GM10847 (cell line): ENCODE results near the gene NUP205.

Experiments
- POLR2A ChIP-seq: IDR thresholded peaks from 2 replicates; pipeline ENCODE4 v1.6.1; 2011; ENCODE audit not compliant: insufficient read length; ENCODE audit errors: extremely low read depth

The NUP205 gene

DNA sequence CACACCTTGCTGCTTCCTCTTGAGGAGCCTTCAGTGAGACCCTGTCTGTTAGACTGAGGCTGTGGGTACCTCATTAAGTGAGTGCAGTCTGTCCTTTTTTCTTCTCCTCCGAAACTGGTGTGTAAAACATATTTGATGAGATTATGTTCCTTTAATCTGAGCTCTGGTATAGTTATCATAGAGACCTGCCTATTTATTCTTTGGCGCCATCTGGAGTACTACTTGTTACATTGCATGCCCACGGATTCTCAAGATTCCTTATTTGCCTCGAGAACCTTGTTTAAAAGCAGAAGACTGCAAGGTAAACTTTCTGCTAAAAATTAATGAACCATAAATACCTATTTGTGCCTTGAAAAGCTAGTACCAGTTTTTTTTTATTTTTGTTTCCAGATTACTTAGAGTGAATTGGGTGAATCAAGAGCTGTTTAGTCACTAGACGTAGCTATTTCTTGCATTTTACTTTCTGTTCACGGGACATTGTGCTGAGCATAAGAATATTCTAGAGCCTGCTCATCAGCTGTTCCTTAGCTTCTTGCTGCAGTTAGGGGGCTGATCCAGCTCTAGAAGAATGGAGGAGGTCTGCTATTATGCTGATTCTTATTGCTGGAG is 87.7 kb downstream of the NUP205 start:
- TF ChIP-seq POLR2A, result no peak

DNA sequence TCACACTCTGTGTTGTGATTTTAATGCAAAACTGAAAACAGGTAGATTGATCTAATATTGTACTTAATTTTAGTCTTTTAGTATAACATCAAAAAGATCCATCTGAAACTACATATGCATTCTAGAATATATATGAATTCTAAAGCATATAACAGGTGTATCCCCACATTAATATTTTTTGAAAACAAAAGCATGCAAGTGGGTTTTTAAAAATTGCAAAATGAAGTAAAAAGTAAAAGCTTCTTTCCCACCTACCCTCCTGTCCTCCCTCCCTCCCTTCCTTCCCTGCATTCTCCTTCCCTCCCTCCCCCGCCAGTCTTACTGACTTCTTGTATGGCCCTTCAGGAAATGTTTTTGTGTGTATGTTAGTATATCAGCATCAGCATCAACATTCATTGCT is 90.0 kb downstream of the NUP205 start:
- no peak for TF ChIP-seq POLR2A

DNA sequence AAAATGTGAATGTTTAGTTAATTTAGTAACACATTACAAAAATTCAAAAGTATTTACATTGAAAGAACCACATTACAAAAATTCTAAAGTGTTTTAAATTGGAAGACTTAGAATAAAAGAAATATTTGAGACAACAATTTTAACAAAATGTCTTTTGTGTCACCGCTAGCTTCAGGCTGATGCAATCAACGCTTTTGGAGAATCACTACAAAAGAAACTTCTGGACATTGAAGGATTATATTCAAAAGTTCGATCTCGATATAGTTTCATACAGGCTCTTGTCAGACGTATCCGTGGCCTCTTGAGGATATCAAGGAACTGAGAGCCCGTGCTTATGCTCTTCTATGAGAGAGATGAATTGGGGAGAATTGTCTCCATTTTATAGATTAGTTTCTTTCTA is 90.5 kb downstream of the NUP205 start:
- TF ChIP-seq POLR2A, result no peak

DNA sequence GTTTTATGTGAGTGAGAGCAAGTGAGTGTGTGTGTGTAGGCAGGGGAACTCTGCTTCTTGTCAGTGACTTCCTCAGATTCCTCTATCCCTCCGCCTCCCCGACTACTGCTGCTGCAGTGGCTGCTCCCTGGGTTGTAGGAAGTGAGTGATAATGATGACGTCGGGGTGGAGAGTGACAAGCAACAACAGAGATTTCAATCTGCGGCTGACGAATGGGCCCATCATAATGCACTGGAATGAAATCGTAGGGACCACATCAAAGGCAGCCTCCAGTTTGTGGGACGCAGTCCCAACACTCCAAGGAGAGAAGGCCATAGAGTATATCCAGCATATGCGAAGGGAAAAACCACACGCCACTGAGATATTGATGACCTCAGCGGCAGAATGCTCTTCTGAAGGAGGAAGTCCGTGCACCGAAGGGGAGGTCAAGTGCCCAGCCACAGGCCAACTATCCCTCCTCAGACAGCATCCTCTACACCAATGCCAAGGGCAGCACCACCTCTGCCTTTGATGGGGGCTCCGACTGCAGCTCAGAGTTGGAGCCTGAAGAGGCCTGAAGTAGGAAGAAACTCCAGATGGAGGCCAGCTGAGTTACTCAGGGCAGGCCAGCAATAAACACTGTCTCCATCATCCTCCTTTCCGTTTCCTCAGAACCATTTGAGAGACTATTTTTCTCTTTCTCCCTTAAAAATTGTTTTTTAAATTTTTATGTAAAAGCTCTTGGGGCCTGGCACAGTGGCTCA is 93.3 kb downstream of the NUP205 start:
- TF ChIP-seq POLR2A, result no peak

DNA sequence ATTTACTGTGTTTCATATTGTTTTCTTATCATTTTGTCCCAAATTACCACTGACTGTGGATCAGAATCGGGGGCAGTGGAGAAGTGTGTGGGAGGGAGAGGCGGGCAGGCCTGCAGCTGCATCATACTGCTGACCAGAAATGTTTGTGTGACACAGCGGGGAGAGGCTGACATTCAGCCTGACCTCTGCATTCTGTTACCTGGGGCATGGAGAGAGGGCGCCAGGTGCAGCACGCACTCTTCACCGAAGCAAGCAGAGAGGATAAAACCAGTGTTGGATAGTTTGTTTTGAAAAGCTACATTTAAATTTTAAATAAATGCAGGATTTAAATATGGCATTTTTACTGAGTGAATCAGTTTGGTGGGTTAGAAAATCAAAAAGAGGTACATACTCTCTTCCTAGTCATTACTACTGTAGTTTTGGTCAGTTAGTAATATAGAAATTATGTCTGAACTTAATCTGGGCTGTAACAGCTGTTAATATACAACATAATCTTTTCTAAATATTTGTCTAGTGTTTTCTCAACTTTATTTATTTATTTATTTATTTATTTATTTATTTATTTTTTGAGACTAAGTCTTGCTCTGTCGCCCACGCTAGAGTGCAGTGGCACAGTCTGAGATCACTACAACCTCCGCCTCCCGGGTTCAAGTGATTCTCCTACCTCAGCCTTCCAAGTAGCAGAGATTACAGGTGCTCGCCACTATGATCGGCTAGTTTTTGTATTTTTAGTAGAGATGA is 95.8 kb downstream of the NUP205 start:
- TF ChIP-seq POLR2A, result no peak

DNA sequence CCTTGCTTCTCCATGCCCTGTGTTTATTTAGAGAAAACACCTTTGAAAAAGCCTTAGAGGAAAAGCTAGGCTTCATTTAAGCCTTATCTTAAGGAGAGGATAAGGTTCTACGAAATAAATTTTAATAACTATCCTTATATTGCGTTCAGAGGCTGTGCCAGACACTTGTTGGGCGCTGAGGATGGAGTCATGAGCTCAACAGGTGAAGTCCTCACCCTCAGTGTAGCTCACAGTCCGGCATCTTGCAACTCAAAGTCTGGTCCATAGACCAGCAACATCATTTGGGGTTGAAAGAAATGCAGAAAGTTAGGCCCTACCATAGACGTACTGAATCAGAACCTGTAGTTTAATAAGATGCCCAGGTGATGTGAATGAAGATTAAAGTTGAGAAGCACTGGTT is 100.8 kb downstream of the NUP205 start:
- TF ChIP-seq POLR2A, result no peak

DNA sequence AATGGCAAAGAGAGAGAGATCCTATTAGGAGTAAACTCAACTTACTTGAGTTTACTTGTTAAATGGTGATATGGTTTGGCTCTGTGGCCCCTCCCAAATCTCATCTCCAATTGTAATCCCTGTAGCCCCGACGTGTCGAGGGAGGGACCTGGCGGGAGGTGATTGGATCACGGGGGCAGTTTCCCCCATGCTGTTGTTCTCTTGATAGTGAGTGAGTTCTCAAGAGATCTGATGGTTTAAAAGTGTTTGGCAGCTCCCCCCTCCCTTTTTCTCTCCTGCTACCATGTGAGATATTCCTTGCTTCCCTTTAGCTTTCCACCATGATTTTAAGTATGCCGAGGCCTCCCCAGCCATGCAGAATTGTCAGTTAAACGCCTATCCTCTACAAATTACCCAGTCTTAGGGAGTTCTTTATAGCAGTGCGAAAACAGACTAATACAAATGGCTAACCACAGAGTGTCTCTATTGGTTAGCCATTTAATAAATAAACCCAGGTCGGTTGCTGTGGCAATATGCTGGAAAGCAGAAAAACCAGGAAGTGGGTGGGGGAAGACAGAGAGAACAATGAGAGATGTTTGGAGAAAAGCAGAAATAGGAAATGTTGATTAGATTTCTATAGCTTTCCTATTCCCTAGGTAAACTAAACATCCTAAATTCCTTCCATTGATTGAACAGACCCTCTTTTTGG is 101.6 kb downstream of the NUP205 start:
- no peak for TF ChIP-seq POLR2A

DNA sequence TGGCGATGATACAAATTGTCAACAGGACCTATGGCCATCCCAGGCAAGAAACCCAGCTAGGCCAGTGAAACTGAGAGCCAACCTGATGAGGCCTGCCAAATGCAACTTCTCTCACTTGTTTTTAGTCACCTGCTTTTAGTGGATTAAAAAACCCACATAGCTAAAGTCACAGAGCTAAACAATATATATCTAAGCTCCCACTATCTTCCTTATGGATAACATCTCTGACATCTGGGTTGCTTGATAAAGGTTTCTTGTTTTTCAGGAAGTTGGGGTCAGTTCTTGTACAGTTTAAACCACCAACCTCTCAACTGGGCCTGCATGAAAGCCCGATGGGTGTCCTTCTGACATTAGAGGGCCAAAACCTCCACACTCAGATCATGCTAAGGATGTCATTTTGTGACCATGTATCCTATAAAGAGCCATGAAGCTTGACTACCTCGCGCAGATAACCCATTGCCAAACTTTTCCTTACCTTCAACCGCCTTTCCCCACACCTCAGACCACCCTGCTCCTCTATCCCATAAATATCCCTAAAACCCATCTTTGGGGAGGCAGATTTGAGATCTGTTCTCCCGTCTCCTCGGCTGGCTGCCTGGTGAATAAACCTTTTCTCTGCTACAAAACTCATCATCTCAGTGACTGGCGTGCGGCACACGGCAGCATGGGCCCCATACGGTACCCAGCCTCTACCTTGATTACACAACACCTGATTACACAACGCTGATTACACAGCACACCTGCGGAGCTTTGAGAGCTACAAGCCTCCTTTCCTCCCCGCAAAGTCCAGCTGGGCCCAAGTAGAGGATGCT is 103.8 kb downstream of the NUP205 start:
- no peak for TF ChIP-seq POLR2A

DNA sequence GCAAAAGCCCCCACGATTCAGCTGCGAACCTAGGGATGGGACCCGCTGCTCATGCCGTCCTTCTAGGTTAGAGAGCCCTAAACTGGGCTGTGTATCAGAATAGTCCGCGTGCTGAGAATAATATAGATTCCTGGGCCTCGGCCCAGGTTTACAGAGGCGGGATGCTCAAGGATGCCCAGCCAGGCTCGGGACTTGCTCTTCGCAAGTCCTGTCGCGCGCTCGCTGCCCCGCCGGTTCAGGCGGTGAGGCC is 104.3 kb downstream of the NUP205 start:
- TF ChIP-seq POLR2A, result no peak

DNA sequence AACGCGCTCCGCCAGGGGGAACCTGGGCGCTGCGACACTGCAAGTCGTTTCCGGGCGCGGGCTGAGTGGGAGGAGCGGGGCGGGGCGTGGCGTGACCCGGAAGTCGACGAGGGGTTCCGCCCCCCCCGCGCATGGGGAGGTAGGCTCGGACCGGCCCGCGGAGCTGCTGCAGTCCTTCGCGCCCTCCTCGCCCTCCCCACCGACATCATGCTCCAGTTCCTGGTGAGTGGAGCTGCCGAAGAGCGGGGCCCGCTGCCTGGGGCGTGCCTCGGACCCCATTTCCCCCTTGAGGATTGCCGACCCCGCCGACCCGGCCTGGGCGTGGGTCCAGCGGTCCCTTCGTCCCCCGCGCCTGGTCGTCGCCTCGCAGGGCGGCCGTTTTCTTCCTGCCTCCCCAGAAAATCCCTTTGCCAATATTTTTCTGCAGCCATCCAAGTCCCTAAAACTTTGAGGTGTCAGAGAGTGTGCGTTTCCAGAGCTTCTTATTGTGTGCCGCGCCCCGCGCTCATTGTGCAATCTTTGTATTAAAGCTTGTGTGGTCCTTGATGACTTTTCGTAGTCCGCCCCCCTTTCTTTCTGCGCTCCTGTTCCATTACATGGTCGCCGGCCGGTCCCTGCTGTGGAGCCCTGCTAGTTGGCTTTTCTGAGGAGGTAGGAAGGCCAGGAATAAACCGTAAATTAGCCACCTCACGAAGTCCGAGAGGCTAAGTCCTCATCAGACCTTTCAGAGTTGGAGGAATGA is 104.8 kb downstream of the NUP205 start, which contains the start of gene STMP1:
Gene STMP1 (plus strand): TSS at position 142 of the 742 bp plus-strand sequence.
- peak; percentile 92 for TF ChIP-seq POLR2A

DNA sequence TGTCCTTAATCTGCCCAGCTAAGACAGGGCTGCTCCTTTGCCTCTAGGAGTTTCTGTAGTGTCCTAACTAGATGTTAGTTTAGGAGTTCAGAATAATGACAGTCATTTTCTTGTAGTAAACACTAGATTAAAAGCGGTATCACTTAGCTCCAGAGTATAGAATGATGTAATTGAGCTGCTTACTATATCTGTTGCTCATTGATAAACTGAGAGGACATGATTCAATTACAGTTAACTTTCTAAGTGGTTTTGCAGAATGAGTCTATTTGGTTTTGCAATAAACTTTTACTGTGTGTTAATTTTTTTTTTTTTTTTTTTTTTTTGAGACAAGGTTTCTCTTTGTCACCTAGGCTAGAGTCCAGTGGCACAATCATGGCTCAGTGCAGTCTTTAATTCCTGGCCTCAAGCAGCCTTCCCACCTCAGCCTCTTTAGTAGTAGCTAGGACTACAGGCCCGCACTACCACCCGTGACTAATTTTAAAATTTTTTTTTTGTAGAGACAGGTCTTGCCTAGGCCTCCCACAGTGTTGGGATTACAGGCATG is 106.4 kb downstream of the NUP205 start:
- TF ChIP-seq POLR2A, result no peak

DNA sequence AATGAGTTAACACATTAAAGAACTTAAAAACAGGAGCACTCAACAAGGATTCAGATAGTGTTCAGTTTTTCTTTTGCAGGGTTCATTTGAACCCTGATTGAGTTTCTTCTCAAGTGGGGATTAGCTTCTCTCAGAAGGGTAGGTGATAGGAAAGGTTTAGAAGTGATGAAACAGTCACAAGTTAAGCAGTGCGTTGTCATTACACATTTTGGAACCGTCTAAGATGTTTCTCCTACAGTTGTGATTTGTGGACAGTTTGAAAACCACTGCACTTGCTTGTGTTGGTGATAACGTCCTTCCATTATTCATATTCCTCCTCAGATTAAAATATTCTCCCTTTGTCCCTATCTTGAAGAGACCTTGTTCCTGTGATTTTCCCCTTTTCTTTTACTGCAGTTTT is 107.3 kb downstream of the NUP205 start:
- no peak for TF ChIP-seq POLR2A

DNA sequence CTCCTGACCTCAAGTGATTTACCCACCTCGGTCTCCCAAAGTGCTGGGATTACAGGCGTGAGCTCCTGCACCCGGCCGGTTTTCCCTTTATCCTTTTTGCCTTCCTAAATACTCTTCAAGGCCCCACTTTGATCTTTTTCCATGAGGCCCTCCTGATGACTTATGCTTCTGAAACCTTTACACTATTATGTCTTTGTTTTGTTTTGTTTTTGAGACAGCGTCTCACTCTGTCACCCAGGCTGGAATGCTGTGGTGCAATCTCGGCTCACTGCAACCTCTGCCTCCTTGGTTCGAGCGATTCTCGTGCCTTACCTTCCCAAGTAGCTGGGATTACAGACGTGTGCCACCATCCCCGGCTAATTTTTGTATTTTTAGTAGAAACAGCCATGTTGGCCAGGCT is 108.4 kb downstream of the NUP205 start:
- no peak for TF ChIP-seq POLR2A

DNA sequence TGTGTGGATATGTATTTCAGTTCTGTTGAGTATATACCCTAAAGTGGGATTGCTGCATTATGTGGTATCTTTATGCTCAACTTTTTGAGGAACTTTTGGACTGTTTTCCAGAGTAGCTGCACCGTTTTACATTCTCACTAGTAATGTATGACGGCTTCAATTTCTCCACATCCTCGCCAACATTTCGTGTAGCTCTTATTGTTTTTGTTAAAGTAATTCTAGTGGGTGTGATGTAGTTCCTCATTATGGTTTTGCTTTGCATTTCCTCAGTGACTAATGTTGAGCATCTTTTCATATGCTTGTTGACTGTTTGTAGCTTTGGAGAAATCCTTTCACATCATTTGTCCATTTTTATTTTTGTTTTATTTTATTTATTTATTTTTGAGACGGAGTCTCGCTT is 109.1 kb downstream of the NUP205 start:
- TF ChIP-seq POLR2A, result no peak
